ENCODE results near the gene ZNF506.
"Not testable (repeated sequence)": the region's sequence is repeated elsewhere in the genome, so short reads cannot be mapped to it uniquely, and the experiment has no call there.

The ZNF506 gene

DNA sequence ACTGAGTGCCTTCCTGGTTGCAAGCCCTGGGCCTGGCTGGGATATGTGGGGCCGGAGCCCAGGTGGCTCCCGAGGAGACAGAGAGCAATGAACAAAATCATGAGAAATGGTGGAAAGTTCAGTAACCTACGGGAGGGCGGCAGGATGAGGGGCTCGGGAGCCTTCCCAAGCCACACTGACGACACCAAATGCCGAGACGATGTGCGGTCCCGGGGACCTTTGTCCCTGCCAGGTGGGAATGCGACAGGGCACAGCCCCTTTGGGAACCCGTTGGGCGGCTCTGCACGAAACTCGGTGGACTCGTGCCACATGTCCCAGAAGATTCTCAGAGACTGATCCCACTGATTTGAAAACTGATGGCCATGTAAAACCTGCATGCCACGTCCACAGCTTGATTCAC lies 76.9 kb downstream of the ZNF506 start:
- ATAC-seq (no peak), DNase-seq (no peak)

- ATAC-seq, DNase-seq: not testable (repeated sequence)
Observed at GRCh38 chr19:19743921-19744320, 77.6 kb downstream of the ZNF506 start.

DNA sequence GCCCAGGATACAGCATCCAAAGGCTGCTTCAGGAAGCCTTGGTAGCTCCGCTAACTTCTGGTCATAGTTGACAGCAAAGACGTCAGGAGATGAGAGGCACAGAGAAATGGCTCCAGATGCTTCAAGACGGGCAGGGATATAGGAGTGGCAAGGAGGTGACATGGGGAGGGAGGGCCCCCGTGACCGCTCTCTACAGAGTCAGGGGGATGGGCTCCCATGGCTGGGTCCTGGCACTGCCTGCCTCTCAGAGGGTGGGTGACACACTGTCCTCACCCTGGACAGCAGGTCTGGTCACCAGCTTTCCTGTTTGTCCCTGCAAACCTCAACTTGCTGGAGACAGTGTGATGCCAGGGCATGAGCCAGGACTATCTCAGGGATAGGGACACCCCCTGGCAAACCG lies 78.4 kb downstream of the ZNF506 start:
- DNase-seq (no peak), ATAC-seq (no peak)

GRCh38 chr19:19742773-19743172 lies 78.8 kb downstream of the ZNF506 start:
- no peak for ATAC-seq

More at GRCh38 chr19:19742773-19743172, 78.8 kb downstream of the ZNF506 start:
- DNase-seq = no peak

Data from stimulated activated naive CD8-positive, alpha-beta T cell treated with anti-CD3 and anti-CD28 coated beads, Interleukin-15, Interleukin-2, amounts not matched to agents 100 U/mL and 50 U/mL, for 24 hours (primary cell).